Right ventricle myocardium inferior (tissue), 1 donor: ENCODE measurements around the gene ATE1. TPM values are rescaled to one million over a fixed set of nuclear protein-coding genes. Genes with fewer than 3 reads are reported as not detected.
A peak's percentile ranks its signal among the peaks of the same experiment; 100 is the strongest.

ENCODE experiments used
- ATAC-seq: fragments of 200-7000 bp; cut with Tn5 transposase; one replicate; pipeline ENCODE4 v1.9.1; 2020; ENCODE audit warnings: mild to moderate bottlenecking, moderate library complexity
- DNase-seq: peaks from one replicate; pipeline ENCODE4 v3.0.0; 2021; ENCODE audit errors: missing footprints
- intact Hi-C: fragments of 100-400 bp; cut with DNase I; formaldehyde crosslinking; loops from one replicate; pipeline ENCODE4 v1.11.0; 2022
- total RNA-seq: library from RNA; stranded (reverse); fragmentation: NEBNext Ultra II Directional; extraction: Animal tissue kit (Norgen Biotek cat#: 25700); gene quantifications from one replicate; pipeline ENCODE4 v1.2.1, GENCODE V29; 2021
- donor health status: DM: no; HTN: yes; CAD: no; lungs with severe emphysema.

Gene ATE1
- total RNA-seq, 1 donor from 2014 or later: 31.5 TPM

GRCh38 chr10:121891103-121891502, 36.7 kb downstream of the ATE1 start:
- DNase-seq (no peak), ATAC-seq (no peak)
- intact Hi-C loops: no loop called here

DNA sequence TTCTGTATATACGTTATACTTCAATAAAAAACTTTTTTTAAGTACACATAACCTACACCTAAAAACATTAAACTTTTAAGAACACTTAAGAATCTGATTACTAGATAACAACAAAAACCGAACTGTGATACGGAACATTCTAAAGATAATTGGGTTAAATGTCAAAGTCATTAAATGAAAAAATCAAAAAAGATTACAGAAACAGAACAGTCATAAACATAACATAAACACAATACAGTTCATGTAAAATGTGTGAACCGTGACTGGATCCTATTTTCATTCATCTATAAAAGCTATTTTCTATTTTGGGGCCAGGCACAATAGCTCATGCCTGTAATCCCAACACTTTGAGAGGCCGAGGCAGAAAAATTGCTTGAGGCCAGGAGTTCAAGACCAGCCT, 38.6 kb downstream of the ATE1 start:
- intact Hi-C loops: loop anchor here (5.0 kb wide), 1 partner anchor 852 kb away; no protein-coding TSS in a partner anchor
- DNase-seq (no peak), ATAC-seq (no peak)

DNA sequence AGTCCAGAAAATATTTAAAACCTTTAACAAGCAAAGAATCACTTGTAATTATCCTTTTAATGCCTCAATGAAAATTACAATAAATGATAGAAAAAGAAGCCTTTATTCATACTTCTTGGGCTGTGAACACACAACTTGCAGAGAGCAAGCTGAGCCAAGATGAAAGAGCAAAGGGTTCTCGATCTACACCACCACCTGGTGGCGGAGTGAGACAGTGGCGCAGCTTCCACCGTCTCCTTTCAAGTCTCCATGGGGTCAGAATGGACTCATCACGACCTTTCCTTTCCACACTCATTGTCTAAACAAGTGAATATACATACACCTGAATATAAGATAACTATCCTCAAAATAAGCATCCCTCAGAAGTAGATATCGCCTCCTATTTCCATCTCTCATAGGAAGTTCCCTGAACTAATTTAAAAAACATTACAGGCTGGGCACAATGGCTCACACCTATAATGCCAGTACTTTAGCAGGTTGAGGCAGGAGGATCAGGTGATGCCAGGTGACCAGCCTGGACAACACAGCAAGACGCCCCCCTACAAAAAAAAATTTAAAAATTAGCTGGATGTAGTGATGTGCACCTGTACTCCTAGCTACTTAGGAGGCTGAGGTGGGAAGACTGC, 40.7 kb downstream of the ATE1 start:
- no peak for DNase-seq
- peak; percentile 67 for ATAC-seq
- intact Hi-C loops: loop anchor here (2.0 to 5.0 kb wide), 2 partner anchors 850 to 944 kb away; no protein-coding TSS in a partner anchor

- intact Hi-C loops: loop anchor here (2.0 to 5.0 kb wide), 2 partner anchors 849 to 943 kb away; no protein-coding TSS in a partner anchor
- ATAC-seq (no peak), DNase-seq (no peak)
These were observed 41.6 kb downstream of the ATE1 start for GRCh38 chr10:121886181-121886580.

DNA sequence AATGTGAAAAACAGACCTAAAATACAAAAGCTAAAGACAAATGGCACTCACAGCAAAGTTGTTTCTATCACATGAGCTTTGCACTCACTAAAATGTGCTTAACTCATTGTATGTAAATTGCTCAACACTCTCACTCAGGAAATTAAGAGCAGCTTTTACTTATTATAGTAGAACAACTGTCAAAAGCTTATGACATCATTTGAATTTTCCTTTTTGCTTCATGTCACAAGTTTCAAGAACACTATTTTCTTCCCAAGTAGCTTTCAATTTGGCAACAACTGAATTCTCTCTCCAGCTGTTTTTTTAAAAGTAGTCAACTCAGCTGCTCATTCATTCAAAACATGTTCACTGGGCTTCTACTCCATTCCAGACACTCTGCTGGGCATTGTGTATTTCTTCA, 46.9 kb downstream of the ATE1 start:
- ATAC-seq (peak; percentile 37), DNase-seq (no peak)
- intact Hi-C loops: no loop called here

- no peak for ATAC-seq
- intact Hi-C loops: no loop called here
- no peak for DNase-seq
These were observed 48.4 kb downstream of the ATE1 start for GRCh38 chr10:121879476-121879875.

GRCh38 chr10:121873236-121873635, 54.6 kb downstream of the ATE1 start:
- ATAC-seq (no peak), DNase-seq (no peak)
- intact Hi-C loops: no loop called here

DNA sequence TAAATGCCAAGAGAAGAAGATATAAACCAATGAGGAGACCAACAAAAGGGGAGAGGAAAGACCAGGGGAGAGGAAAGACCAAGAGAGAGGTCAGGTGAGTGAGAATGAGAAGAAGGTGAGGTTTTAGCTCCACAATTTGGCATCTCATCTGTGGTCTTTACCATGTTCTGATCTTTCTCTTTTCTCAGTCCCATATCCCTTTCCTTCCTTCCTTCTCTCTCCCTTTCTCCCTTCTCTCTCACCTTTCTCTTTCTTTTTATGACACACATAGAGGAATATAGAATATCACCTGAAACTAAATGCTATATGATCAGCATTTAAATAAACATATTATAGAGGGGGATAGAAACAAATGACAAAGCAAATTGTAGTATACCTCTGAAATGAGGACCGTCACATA, 57.4 kb downstream of the ATE1 start:
- intact Hi-C loops: no loop called here
- ATAC-seq: no peak
- no peak for DNase-seq

- ATAC-seq (no peak), DNase-seq (no peak)
- intact Hi-C loops: no loop called here
These were observed 62.3 kb downstream of the ATE1 start for GRCh38 chr10:121865554-121865953.

DNA sequence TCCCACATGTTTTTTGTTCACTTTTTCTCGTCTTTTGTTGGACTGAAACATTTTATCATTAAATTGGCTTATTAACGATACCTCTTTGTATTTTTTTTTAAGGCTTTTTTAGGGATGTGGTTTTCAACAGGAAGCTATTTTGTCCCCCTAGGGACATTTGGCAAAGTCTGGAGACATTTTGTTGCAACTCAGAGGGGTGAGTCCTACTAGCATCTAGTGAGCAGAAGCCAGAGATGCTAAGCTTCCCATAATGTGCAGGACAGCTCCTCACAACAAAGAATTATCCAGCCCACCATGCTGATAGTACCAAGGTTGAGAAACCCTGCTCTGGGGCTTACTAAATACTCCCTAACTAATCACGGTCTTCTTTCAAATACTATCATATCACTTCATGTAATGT, 63.2 kb downstream of the ATE1 start:
- no peak for DNase-seq
- intact Hi-C loops: no loop called here
- ATAC-seq: no peak

DNA sequence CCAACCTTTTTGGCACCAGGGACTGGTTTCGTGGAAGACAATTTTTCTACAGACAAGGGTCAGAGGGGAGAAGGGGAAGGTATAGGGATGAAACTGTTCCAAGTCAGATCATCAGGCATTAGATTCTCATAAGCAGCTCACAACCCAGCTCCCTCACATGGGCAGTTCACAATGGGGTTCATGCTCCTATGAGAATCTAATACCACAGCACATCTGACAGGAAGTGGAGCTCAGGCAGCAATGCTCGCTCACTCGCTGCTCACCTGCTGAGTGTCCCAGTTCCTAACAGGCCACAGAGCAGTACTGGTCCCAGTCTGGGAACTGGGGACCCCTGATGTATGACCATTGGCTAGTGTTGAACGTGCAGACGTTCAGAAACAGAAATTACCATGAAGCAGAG, 63.7 kb downstream of the ATE1 start:
- DNase-seq: no peak
- intact Hi-C loops: no loop called here
- ATAC-seq: no peak

GRCh38 chr10:121862649-121863048, 65.2 kb downstream of the ATE1 start:
- ATAC-seq: no peak
- intact Hi-C loops: no loop called here

DNA sequence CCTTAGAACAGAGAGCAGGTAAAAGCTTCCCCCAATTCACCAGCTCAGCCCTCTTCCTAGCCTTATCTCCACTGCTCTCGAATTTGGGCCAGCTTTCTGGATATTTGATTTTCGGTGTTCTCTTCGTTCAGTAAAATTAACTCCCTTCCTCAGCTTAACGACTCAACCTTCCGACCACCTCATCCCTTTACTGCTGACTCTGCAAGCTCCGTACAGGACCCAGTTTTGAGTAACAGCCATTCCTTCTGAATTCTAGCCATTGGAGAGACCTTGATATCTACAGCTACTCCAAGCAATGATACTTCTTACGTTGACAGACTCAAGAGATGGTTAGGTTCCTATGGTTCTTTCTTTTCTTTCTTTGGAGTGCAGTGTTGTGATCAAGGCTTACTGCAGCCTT, 65.8 kb downstream of the ATE1 start:
- intact Hi-C loops: no loop called here
- no peak for ATAC-seq
- DNase-seq: no peak

More at GRCh38 chr10:121862649-121863048, 65.2 kb downstream of the ATE1 start:
- DNase-seq: no peak

DNA sequence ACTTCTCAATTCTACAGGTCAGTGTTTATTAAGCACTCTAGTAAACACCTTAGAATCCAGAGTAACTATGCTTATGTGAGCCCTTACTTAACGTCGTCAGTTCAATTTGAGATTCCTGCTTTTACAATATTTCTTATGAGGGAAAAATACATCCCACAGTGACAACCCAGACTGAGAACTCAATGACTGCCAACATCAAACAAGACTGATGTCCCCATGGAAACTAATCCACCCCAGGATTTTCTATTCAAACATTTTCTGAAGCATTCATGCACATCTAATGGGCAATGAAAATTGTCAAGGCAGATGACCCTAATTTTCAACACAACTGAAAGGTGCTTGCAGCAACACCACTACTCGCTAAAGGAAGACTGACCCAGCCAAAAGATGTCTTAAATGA, 67.0 kb downstream of the ATE1 start:
- intact Hi-C loops: no loop called here
- DNase-seq (no peak), ATAC-seq (no peak)

- ATAC-seq (no peak), DNase-seq (no peak)
- intact Hi-C loops: no loop called here
These were observed 72.9 kb downstream of the ATE1 start for GRCh38 chr10:121854809-121855445.

GRCh38 chr10:121853950-121854349, 73.9 kb downstream of the ATE1 start:
- intact Hi-C loops: no loop called here

DNA sequence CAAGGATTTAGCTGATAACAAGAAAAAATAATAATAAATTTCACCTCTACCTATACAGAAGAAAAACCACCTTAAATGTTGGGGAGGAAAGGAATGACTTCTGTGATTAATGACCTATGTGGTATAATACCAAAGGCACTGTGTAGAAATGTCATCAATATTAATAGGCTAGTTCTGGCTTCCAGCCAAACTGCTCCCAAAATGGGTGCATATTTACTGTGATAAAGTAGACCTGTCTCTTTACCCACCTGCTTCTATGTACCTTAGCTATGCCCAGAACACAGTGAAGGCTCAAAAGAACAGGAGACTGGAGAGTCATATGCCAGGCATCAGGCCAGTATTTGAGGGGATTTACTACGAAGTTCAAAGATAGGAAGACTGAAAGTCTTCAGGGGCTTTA, 76.0 kb downstream of the ATE1 start:
- intact Hi-C loops: no loop called here
- ATAC-seq (no peak), DNase-seq (no peak)

More at GRCh38 chr10:121853950-121854349, 73.9 kb downstream of the ATE1 start:
- no peak for DNase-seq
- ATAC-seq: no peak

GRCh38 chr10:121848082-121848481, 79.7 kb downstream of the ATE1 start:
- ATAC-seq (no peak), DNase-seq (no peak)
- intact Hi-C loops: no loop called here

DNA sequence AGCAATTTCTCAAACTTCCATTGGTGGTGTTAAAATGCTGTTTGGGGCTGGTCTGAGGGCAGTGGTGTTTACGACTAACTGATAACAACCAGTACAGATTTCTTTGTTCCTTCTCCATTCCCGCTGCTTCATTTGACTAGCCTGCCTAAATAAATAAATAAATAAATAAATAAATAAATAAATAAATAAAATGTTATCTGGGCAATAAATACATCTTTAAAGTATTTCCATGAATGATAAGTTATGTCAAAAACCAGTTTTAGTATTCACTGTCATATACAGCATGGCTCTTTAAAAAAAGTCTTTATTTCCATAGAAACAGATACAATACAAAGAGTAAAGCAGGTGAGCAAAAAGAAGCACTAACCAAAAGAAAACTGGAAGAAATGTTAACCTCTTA, 81.3 kb downstream of the ATE1 start:
- no peak for ATAC-seq
- intact Hi-C loops: no loop called here
- DNase-seq: no peak

DNA sequence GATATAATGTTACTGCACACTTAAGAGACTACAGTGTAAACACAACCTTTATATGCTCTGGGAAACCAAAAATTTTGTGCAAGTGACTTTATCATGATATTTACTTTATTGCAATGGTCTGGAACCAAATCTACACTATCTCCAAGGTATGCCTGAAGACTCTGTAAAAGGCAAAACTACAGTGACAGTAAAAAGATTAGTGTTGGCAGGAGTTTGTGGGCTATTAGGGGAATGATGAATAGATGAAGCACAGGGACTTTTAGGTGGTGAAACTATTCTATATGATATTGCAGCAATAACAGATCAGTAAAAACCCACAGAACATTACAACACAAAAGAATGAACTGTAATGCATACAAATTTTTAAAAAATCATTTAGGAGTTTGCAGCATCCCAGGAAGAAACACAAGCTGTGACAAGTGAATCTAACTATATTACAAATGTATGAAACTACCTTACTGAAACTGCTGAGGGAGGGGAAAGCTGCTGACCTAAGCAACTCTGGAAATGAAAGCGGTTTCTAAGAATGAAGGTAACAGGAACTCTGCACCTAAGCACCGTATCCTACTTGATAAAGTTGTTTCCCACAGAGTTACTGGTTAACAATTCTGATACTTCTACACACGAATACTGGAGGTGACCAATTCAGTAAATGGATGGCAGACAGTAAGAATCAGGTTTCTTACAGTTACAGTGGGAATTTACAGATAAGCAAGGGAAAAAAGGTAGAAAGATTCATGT, 82.6 kb downstream of the ATE1 start:
- intact Hi-C loops: no loop called here
- no peak for ATAC-seq
- no peak for DNase-seq
